ENCODE results near the gene ARPC5L. TPM values are rescaled to one million over a fixed set of nuclear protein-coding genes. Genes with fewer than 3 reads are reported as not detected.

Gene ARPC5L
- total RNA-seq, 1 experiment from 2014 or later, result 25.7 TPM

DNA sequence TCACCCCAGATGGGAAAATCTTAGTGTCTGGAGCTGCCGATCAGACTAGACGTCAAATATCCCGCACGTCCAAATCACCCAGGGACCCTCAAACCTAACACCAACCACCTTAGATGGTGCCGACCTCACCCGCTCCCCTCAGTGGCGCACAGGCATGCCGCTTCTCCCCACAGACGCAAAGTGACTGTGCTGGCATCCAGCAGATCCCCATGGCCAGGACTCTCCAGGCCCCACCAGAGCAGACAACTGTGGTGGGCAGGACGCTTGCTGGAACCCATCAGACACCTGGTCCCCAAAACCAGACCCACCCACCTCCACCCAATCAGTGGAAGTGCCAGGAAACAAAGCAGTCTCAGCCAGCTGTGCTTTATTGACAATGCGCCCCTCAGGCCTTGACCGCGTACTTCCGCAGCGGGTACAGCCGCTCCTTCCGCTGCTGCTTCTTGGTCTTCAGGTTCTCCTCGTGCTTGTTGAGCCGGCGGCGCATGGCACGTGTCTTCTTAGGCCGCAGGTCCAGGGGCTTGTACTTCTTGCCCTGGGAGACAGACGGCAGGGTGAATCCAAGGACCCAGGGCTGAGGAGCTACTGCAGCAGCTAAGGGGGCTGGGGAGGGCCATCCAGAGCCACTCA, 4.3 kb upstream of the ARPC5L start:
- in situ Hi-C loops (cut with HindIII; ENCODE audit: low pct_unique_long_range_greater_than_20kb, low sequenced_read_pairs), result no loop called here
- DNase-seq (ENCODE audit: low read depth), result no peak

DNA sequence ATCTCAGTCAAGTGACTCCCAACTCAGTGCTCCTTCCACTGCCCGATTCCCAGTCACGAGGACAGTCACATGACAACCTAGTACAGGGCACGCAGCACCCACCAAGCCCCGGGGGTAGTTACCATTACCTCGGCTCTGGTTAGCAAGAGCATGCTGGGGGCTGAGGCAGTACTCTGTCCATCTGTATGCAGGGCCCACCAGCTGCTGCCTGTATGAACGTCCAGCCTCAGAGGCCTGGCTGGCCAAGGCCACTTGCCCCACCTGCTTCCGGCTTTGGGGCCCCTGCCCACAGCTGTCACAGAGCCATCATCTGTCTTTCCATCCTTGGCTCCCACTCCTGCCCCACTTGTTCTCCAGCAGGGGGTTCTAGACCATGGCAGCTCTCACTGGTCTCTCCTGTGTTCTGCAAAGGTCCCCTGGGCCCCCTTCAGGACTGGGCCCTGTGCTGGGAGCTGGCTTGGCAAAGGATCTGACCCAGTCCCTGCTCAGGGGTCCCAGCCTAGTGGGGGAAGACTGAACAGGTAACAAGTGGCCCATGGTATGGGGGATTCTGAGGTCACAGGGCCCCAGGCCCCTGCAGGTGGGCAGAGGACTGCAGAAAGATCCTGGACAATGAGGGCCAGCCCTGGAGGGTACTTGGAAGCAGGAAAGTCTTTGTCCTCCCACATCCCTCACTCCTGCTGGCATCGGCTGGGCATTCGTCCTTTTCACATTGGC, 3.4 kb upstream of the ARPC5L start:
- in situ Hi-C loops (cut with HindIII; ENCODE audit: low pct_unique_long_range_greater_than_20kb, low sequenced_read_pairs), result no loop called here
- DNase-seq (ENCODE audit: low read depth), result no peak

DNA sequence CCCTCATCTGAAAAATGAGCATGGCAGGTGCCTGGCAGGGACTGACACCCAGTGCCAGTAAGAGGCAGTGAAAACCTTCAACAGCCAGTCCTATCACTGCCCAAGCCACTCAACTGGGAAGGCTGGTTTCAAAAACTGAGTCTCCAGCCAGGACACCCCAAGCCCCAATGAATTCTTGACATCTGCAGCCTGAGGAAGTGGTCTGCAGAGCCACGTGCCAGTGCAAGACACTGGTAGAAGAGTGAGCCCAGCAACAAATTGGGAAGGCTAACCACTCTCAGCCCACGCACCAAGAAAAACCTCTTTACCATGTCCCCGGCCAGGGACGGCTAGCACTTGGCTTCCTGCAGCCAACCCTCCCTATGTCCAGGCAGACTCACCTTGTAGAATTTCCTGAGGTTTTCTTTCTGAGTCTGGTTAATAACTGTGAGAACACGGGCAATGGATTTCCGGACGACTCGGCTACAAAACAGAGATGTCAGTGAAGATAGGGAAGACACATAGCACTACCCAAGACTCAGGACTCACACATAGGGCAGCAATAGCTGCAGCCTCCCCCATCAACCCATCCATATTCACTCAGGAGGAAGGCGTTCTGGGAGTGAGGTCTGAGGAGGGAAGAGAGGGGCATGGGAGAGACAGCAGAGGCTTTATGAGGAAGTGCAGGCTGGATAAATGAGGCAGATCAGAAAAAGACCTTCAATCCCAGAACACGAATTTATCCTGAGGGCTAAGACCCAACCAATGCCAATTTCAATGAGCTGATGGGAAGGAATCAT, 1.9 kb upstream of the ARPC5L start:
- in situ Hi-C loops (cut with HindIII; ENCODE audit: low pct_unique_long_range_greater_than_20kb, low sequenced_read_pairs), result no loop called here
- DNase-seq (ENCODE audit: low read depth), result no peak

DNA sequence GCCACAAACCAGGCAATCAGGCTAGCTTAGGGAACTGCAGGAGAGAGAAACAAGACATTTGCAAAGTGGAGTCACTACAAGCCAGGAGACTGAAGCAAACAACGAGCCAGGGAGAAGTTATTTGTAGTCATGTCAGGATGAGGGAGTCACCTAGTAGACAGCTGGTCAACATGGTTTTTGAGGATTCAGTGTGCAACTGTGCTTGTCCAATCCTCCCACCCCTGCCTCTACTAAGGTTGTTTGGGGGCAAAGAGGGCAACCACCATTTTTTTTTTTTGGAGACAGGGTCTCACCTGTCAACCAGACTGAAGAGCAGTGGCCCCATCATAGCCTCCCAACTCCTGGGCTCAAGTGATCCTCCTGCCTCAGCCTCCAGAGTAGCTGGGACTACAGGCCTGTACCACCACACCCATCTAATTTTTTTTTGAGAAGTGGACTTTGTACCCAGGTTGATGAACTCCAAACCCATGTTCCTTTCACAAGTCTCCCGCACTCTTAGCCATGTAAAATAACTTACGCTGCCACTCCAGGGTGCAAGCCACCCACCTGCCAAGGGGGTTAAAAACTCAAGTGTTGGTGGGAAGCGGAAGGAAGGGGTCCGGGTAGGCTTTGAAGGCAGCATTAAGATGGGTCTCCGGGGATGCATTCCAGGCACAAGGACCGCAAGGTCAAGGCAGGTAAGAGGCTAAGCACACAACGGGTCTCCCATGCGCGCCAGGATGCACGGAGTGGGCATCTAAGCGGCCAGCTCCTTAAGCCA, 1.2 kb upstream of the ARPC5L start:
- DNase-seq (ENCODE audit: low read depth), result no peak
- in situ Hi-C loops (cut with HindIII; ENCODE audit: low pct_unique_long_range_greater_than_20kb, low sequenced_read_pairs), result no loop called here

DNA sequence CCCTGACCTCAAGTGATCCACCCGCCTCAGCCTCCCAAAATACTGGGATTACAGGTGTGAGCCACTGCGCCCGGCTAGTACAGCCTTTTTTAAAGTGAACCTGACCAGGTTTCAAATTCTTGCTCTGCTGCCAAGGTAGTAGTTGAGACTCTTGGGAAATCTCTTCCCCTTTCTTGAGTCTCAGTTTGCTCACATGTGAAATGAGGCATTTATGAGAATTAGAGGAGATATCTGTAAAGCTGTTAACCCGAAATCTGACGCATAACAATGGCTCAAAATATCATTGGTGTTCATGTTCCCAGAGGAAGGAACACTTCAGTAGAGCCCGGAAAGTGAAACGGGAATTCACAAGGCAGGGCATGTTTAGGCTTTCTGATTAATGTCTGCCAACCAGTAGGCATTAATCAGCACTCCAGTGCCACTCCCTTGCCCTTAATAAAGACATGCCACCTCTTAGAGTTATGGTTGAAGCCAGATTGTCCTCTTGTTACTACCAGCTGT, 1.5 kb downstream of the ARPC5L start:
- in situ Hi-C loops (cut with HindIII; ENCODE audit: low pct_unique_long_range_greater_than_20kb, low sequenced_read_pairs), result no loop called here
- DNase-seq (ENCODE audit: low read depth), result peak; percentile 15

DNA sequence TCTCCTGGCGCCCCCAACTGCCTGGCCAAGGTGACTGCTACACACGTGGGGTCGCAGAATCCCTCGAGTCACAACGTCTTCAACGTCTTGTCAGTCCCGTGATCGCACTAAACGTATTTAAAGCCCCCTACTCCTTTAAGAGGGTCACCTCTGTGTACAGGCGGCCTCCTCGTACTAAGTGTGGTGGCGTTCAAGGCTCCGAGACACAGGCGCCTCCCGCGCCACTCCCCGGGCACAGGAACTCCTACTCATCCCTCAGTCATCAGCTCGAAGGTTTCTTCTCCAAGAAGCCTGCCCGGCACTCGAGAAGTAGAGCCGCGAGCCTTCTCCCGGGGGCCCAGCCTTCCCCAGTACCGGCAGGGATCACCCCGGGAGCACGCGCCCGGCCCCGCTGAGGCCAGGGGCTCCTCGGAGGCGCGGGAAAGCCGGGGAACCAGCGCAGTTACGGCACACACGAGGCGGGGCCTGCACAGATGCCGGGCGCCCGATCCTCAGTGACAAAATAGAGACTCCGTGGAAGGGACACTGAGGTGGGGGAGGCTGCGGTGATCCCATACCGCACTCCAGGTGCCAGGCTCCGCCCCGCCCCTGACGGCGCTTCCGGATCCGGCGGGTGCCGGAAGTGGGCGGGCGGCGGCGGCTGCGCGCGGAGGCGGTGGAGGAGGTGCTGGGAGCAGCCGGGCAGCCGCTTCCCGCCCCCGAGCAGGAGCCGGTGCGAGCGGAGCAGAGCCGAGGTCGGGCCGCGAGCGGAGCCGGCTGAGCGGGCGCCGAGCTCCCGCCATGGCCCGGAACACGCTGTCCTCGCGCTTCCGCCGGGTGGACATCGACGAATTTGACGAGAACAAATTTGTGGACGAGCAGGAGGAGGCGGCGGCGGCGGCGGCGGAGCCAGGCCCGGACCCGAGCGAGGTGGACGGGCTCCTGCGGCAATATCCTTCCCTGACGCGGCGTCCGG, 6.9 kb downstream of the ARPC5L start:
- in situ Hi-C loops (cut with HindIII; ENCODE audit: low pct_unique_long_range_greater_than_20kb, low sequenced_read_pairs), result no loop called here
- peak; percentile 83 for DNase-seq (ENCODE audit: low read depth)

DNA sequence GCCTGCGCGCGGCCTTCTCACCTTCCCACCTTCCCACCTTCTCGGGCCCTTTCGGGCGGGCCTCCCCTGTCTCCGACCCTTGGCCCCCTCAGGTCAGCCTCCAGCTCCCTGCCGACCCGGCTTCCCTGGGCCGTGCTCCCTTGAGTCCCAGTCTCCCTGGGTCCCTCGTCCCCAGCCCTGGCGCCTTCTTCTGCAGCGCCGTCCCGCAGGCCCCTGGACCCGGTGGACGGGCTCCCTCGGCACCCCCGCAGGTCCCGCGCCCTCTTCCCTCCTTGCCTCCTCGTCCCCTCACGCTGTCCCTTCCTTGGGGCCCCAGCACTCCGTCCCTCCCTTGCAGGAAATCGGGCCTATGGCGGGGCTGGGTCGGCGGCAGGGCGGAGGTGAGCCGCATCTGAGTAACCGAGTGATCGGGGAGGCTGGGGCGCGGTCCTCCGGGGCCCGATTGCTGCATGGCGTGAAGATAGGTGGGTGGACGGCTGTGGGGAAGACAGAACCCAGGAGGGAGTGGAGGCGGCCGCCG, 7.6 kb downstream of the ARPC5L start:
- in situ Hi-C loops (cut with HindIII; ENCODE audit: low pct_unique_long_range_greater_than_20kb, low sequenced_read_pairs), result no loop called here
- DNase-seq (ENCODE audit: low read depth), result no peak

DNA sequence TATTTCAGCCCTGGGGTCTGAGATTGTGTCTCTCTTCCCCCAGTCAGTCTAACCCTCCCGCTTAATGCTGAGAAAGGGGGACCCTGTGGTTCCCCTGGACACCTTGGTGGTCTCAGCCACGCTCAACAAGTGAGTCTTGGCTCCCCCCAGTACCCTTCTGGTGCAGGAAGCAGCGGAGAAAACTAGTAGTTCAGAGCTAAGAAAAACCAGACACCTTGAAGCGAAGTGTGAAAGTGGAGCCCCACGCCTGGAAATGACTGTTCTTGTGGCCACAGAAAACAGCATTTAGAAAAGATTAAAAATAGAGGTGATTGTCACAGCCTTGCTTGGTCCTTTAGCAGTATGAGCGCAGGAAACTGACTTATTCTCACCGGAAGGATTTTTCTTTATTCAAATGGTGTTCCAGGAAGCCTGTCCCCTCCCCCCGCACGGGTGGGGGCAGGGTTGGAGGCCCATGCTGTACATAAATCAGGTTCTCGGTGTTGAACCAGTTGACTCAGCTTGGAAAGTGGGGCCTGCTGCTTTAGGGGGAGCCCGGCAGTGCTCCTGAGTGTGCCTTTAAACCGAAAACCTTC, 8.1 kb downstream of the ARPC5L start:
- in situ Hi-C loops (cut with HindIII; ENCODE audit: low pct_unique_long_range_greater_than_20kb, low sequenced_read_pairs), result no loop called here
- DNase-seq (ENCODE audit: low read depth), result peak; percentile 39

DNA sequence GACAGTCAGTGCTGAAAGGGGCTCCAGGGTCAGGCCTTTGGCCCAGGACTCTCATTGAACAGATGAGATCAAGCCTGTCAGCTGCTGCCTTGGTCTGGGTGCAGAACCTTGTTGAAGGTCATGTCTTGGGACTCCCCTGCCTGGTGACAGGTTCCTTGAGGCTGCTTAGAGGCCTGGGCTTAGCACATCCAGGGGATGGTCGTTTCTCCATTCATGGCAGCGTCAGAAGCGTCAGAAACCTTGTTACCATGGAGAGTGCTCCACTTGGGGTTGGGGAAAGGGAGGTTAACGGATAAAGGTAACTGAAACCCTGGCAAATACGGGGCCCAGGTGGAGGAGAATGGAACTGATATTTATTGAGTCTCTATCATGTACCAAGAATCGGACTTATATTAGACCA, 8.8 kb downstream of the ARPC5L start:
- no peak for DNase-seq (ENCODE audit: low read depth)
- in situ Hi-C loops (cut with HindIII; ENCODE audit: low pct_unique_long_range_greater_than_20kb, low sequenced_read_pairs), result no loop called here

DNA sequence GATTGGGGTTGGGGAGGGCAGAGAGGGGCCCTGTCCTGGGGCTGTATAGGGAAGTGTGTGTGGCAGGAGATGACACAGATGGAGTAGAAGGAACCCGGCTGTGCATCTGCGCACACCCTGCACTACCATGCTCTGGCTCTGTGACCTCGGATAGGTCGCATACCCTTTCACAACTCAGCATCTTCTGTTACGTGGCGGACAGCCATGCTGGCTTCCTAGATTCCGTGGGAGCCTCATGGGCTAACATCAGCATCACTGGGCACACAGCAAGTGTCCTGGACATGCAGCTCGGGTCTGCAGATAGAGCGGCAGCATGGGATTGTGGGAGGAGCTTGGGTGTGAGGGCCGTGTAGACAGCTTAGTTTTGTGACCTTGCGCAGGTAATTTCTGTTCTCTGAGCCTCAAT, 9.2 kb downstream of the ARPC5L start:
- no peak for DNase-seq (ENCODE audit: low read depth)
- in situ Hi-C loops (cut with HindIII; ENCODE audit: low pct_unique_long_range_greater_than_20kb, low sequenced_read_pairs), result no loop called here

DNA sequence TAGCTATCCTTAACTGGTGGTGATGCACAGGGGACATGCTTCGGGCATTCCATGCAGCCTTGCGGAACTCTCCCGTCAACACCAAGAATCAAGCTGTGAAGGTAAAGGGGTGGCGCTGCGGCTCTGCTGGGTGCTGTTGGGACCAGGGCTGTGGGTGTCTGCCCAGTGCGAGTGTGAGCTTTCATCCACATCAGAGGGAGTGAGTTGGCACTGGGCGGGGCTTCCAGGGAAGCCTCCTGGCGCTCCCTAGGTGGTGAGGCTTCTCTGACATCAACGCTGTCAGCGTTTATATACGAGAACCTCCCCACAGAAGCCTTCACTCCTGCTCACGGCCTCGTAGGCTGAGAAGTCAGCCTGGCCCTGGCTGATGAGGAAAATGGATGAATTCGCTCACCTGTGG, 11.7 kb downstream of the ARPC5L start:
- DNase-seq (ENCODE audit: low read depth), result peak; percentile 72
- in situ Hi-C loops (cut with HindIII; ENCODE audit: low pct_unique_long_range_greater_than_20kb, low sequenced_read_pairs), result no loop called here

DNA sequence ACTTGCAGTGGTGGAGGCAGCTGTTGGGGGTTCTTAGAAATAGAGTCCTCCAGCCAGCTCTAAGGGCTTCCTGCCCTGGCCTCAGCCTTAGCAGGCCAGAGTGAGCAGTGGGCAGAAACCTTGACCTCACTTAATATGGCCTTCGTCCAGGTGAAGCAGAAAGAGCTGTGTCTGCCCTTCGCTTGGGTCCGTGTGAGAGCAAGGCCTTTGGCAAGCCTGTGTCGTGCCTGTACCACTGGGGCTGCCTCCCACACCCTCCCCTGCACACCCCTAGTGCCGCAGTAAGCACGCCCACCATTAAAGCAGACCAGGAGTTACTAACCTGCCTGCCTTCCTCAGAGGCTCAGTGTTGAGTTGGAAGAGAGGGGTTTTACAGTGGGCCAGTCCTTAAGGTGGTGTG, 13.6 kb downstream of the ARPC5L start:
- no peak for DNase-seq (ENCODE audit: low read depth)
- in situ Hi-C loops (cut with HindIII; ENCODE audit: low pct_unique_long_range_greater_than_20kb, low sequenced_read_pairs), result no loop called here

DNA sequence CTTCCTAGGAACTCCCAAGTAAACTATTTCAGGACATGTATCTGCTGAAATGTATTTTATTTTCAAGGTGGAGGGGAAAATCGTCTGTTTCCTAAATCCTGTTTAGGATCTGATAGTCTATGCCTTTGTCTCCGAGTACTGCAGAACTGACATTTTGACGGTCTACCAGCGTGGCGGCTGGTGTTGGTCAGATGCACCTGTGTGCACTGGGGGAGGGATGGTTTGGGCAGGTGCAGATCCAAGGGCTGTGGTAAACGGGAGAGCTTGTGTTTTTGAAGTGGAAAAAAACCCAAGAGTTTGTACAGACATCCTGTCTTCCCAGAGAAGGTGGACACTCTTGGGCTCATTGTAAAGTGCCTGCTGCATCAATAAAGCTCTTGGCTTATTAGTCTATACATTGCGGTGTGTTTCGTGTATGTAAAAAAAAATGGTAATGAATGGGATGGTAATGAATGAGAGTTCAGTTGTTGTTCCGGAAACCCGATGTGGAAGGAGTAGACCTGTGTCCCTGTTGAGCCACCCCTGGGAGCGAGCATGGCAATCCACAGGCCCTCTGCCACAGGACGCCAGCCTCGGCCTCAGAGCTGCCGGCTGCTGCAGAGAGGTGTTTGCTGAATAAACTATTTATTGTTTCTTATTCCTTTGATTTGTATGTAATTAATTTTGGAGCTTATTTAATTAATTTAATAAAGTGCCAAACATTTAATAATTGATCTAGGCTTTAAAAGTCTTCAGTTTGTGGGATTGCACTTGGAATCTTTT, 15.3 kb downstream of the ARPC5L start:
- no peak for DNase-seq (ENCODE audit: low read depth)
- in situ Hi-C loops (cut with HindIII; ENCODE audit: low pct_unique_long_range_greater_than_20kb, low sequenced_read_pairs), result no loop called here

DNA sequence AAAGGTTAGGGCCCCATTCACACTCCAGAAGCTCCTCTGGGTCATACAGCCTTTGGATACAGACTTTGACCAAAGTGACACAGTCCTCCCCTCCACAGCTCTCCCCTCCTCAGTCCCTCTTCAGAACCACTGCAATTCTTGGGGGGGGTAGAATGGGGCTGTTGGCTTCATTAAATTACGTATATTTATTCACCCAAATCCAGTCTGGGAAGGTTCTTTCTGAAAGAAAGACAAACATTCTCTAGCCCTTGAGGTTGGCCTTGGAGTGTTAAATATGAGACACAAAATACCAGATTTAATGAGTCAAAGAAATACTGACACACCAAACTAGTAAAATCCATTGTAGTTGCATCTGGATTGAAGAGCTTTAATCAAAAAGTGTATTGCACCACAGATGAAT, 16.1 kb downstream of the ARPC5L start:
- no peak for DNase-seq (ENCODE audit: low read depth)
- in situ Hi-C loops (cut with HindIII; ENCODE audit: low pct_unique_long_range_greater_than_20kb, low sequenced_read_pairs), result no loop called here

DNA sequence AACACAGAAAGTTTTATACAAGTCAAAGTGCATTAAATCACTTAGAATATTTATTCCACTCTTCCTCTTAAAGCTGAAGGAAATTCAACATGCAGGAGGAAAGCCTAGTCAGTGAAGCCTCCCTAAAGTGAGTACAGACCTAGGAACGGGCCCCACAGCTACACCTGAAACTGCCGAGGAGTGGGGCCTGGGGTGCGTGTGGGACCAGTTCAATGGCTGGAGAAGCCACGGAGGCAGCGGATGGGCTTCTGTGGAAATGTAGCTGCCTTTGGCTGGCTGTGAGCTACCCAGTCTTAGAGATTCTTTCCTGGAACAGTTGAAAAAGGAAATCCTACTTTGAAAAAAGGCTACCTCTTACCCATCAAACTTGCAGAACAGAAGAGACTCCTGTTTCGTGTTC, 16.6 kb downstream of the ARPC5L start:
- in situ Hi-C loops (cut with HindIII; ENCODE audit: low pct_unique_long_range_greater_than_20kb, low sequenced_read_pairs), result no loop called here
- DNase-seq (ENCODE audit: low read depth), result no peak

DNA sequence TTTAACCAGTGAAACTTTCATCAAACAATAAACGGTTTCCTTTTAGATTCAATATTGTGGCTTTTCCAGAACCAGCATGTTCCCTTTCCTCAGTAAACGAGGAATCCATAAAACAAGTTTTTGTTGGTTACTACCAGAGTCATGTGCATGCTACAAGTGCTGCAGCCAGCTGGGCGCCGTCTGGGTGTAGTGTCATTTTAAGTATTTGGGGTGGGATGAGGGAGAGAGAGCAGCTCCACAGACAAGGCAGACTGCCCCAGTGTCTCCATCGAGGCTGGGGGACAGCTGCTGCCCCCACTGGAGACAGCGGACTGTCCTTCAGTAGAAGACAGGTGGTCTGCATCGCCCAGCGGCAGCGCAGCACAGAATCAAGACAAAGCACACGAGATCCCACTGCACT, 17.3 kb downstream of the ARPC5L start:
- DNase-seq (ENCODE audit: low read depth), result no peak

More for the DNA sequence above, 17.3 kb downstream of the ARPC5L start:
- in situ Hi-C loops (cut with HindIII; ENCODE audit: low pct_unique_long_range_greater_than_20kb, low sequenced_read_pairs), result no loop called here

All from Caki2 (cell line).